Measurements from ENCODE around the gene VDAC1. TPM values are rescaled to one million over a fixed set of nuclear protein-coding genes. Genes with fewer than 3 reads are reported as not detected.
"Not testable (repeated sequence)": the region's sequence is repeated elsewhere in the genome, so short reads cannot be mapped to it uniquely, and the experiment has no call there.

Gene VDAC1
- total RNA-seq, 4 donors from 2014 or later = 122 to 166 (median 136) TPM

DNA sequence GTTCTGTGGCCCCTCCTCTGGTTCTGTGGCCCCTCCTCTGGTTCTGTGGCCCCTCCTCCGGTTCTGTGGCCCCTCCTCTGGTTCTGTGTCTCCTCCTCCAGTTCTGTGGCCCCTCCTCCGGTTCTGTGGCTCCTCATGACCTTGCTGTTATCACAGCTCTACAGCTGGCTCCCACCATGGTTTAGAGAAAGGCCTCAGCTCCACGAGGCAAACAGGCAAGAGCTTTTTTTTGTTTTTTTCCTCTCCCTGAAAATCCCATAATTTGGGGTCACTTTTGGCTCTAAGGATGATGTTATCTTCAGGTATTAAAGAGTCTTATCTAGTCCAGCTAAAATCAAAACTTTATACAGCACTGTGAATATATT lies 68.1 kb downstream of the VDAC1 start:
- Histone ChIP-seq H3K27ac (no peak overlapping the region), H3K9me3 (no peaks in the 10 kb centered on the region), H3K4me1 (no peaks in the 10 kb centered on the region), H3K36me3 (no peaks in the 10 kb centered on the region), H3K27me3 (no peaks in the 10 kb centered on the region), H3K4me3 (replicated peaks in 1 of 3) (no peak overlapping the region)
- intact Hi-C loops (cut with DNase I) = no loop called here
- 74 to 77% methylated on average over 3 of the region's 3 CpGs for WGBS, 2 donors
- no peak for TF ChIP-seq POLR2A (IDR thresholded peaks at IDR 0.05)
- TF ChIP-seq, protein P1, sequence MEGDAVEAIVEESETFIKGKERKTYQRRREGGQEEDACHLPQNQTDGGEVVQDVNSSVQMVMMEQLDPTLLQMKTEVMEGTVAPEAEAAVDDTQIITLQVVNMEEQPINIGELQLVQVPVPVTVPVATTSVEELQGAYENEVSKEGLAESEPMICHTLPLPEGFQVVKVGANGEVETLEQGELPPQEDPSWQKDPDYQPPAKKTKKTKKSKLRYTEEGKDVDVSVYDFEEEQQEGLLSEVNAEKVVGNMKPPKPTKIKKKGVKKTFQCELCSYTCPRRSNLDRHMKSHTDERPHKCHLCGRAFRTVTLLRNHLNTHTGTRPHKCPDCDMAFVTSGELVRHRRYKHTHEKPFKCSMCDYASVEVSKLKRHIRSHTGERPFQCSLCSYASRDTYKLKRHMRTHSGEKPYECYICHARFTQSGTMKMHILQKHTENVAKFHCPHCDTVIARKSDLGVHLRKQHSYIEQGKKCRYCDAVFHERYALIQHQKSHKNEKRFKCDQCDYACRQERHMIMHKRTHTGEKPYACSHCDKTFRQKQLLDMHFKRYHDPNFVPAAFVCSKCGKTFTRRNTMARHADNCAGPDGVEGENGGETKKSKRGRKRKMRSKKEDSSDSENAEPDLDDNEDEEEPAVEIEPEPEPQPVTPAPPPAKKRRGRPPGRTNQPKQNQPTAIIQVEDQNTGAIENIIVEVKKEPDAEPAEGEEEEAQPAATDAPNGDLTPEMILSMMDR (IDR thresholded peaks at IDR 0.05) = no peak
- no peak for DNase-seq

DNA sequence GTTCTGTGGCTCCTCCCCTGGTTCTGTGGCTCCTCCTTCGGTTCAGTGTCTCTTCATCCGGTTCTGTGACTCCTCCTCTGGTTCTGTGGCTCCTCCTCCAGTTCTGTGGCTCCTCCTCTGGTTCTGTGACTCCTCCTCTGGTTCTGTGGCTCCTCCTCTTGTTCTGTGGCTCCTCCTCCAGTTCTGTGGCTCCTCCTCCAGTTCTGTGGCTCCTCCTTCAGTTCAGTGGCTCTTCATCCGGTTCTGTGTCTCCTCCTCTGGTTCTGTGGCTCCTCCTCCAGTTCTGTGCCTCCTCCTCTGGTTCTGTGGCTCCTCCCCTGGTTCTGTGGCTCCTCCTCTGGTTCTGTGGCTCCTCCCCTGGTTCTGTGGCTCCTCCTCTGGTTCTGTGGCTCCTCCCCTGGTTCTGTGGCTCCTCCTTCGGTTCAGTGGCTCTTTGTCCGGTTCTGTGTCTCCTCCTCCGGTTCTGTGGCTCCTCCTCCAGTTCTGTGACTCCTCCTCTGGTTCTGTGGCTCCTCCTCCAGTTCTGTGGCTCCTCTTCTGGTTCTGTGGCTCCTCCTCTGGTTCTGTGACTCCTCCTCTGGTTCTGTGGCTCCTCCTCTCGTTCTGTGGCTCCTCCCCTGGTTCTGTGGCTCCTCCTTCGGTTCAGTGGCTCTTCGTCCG lies 68.7 kb downstream of the VDAC1 start:
- WGBS, 2 donors = 91 to 92% methylated on average over 10 of the region's 10 CpGs
- DNase-seq; intact Hi-C loops (cut with DNase I); H3K4me3 ChIP-seq (replicated peaks in 1 of 3); H3K4me1 ChIP-seq; H3K36me3 ChIP-seq; H3K9me3 ChIP-seq; H3K27ac ChIP-seq; H3K27me3 ChIP-seq: not testable (repeated sequence)

GRCh38 chr5:133935667-133935940 lies 69.2 kb downstream of the VDAC1 start:
- Histone ChIP-seq H3K4me1 (no peaks in the 10 kb centered on the region), H3K4me3 (replicated peaks in 1 of 3) (no peak overlapping the region), H3K36me3 (no peaks in the 10 kb centered on the region), H3K27me3 (no peaks in the 10 kb centered on the region), H3K27ac (no peak overlapping the region), H3K9me3 (no peaks in the 10 kb centered on the region)
- TF ChIP-seq POLR2A (IDR thresholded peaks at IDR 0.05) = no peak
- TF ChIP-seq, protein P1 (IDR thresholded peaks at IDR 0.05) = no peak
- WGBS, 2 donors = 91% methylated on average over 5 of the region's 5 CpGs
- intact Hi-C loops (cut with DNase I) = no loop called here
- DNase-seq = no peak

DNA sequence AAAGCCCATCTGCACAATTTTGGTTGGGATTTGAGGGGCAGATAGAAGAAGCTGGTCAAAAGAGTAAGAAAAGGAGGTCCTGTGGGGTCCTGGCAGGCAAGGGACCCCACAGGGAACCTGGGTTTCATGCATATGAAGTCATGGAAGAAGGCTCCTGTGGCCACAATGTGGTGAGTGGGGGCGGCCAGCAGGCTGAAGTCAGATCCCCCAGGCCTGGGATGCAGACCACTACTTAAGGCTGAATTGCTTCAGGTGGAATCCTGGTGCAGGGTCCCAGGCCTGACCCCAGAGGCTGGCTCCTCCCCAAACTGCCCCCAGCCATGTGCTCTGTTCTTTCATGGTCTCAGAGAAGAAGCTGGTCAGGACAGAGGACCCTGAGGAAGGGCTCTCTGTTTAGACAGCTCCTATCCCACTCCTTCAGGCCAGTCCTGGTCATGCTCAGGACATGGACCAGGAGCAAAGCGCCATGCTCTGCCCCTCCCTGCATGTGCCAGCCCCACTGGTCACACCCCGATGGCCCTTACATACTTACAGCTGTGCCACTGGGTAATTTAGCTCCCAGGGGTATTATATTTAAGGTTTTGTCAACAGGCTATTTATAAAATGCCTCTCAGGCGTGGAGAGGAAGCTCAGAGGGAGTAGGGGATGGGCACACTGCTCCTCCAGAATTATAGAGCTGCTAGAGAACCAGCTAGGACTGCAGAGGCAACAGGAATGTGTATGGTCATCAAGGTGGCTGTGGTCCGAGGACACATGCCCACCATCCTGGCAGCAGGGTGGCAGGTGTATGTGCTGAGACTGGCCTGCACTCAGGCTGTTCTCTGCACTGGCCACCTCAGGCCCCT lies 69.7 kb downstream of the VDAC1 start:
- intact Hi-C loops (cut with DNase I) = no loop called here
- Histone ChIP-seq H3K9me3 (no peaks in the 10 kb centered on the region), H3K36me3 (no peaks in the 10 kb centered on the region), H3K27ac (no peak overlapping the region), H3K27me3 (no peaks in the 10 kb centered on the region), H3K4me3 (replicated peaks in 1 of 3) (no peak overlapping the region), H3K4me1 (no peaks in the 10 kb centered on the region)
- DNase-seq = no peak
- WGBS, 2 donors = 83 to 90% methylated on average over 4 to 5 of the region's 5 CpGs
- TF ChIP-seq, protein P1 (IDR thresholded peaks at IDR 0.05) = no peak
- TF ChIP-seq POLR2A (IDR thresholded peaks at IDR 0.05) = no peak

DNA sequence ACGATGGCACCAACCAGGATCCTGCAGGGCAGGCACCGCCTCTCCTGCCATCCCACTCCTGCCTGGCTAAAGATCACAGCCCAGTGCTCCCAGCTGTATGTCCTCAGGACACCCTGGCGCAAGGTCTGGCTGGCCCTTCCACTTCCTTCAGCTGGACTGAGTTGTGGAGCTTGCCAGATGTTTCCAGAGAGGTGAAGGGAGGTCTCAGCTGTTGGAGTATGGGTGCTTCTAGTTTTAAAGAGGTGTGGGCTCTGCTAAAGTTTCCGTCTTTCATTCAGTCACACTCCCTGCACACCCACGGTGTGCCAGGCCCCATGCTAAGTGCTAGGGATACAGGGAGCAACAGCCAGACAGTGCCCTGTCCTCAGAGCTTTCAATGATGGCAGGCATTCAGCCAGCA lies 70.5 kb downstream of the VDAC1 start:
- intact Hi-C loops (cut with DNase I) = no loop called here
- no peak for TF ChIP-seq POLR2A (IDR thresholded peaks at IDR 0.05)
- TF ChIP-seq, protein P1 (IDR thresholded peaks at IDR 0.05) = no peak
- H3K4me3 ChIP-seq (replicated peaks in 1 of 3) = no peak overlapping the region
- no peak overlapping the region for H3K27ac ChIP-seq
- H3K27me3 ChIP-seq = no peaks in the 10 kb centered on the region
- H3K4me1 ChIP-seq = no peaks in the 10 kb centered on the region
- no peaks in the 10 kb centered on the region for H3K9me3 ChIP-seq
- no peaks in the 10 kb centered on the region for H3K36me3 ChIP-seq
- 67 to 70% methylated on average over 5 of the region's 5 CpGs for WGBS, 2 donors
- DNase-seq = no peak
